Measurements from ENCODE around the gene SULT1C2.

SULT1C2 gene

DNA sequence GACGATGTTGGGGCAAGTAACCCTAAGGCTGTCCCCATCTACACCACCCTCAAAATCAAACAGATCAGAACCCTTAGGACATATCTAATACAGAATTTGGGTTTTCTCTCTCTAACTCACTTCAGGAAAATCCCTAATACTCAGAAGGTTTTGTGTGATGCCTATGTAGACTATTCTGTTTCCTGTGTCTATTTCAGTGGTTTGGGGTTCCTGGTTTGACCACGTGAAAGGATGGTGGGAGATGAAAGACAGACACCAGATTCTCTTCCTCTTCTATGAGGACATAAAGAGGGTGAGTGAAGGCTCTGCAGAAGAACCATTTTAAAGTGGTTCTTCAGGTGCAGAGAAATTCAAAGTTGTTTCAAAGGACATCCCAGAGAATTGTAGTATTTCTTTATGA is 16.3 kb downstream of the SULT1C2 start:
- ATAC-seq = no peak
- TF ChIP-seq, protein P1, sequence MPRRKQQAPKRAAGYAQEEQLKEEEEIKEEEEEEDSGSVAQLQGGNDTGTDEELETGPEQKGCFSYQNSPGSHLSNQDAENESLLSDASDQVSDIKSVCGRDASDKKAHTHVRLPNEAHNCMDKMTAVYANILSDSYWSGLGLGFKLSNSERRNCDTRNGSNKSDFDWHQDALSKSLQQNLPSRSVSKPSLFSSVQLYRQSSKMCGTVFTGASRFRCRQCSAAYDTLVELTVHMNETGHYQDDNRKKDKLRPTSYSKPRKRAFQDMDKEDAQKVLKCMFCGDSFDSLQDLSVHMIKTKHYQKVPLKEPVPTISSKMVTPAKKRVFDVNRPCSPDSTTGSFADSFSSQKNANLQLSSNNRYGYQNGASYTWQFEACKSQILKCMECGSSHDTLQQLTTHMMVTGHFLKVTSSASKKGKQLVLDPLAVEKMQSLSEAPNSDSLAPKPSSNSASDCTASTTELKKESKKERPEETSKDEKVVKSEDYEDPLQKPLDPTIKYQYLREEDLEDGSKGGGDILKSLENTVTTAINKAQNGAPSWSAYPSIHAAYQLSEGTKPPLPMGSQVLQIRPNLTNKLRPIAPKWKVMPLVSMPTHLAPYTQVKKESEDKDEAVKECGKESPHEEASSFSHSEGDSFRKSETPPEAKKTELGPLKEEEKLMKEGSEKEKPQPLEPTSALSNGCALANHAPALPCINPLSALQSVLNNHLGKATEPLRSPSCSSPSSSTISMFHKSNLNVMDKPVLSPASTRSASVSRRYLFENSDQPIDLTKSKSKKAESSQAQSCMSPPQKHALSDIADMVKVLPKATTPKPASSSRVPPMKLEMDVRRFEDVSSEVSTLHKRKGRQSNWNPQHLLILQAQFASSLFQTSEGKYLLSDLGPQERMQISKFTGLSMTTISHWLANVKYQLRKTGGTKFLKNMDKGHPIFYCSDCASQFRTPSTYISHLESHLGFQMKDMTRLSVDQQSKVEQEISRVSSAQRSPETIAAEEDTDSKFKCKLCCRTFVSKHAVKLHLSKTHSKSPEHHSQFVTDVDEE (CRISPR knock-in tag; IDR thresholded peaks at IDR 0.05) = no peak
- TF ChIP-seq PPARA (CRISPR knock-in tag; IDR thresholded peaks at IDR 0.05; ENCODE audit: borderline replicate concordance) = no peak

DNA sequence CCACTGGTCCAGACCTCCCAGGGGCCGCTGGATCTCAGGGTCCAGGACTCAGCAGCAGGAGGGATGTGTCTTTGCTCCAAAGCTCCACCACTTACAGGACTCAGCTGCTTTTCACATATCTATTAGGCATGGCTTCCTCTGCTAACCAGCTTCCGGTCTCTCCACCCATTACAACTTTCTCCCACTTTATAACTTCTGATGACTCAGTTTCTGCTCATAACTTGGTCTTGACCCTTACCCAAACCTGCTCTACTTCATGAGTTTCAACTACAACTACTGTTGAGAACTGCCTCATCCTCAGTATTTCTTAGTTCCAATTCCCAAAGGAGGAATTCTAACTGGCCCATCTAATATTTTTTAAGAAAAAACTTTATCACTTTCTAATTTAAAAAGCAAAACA is 17.2 kb downstream of the SULT1C2 start:
- TF ChIP-seq ZNF8 (CRISPR knock-in tag; IDR thresholded peaks at IDR 0.05) (no peak), ZC3H10 (CRISPR knock-in tag; IDR thresholded peaks at IDR 0.05) (no peak), ZNF565 (CRISPR knock-in tag; conservative IDR thresholded peaks at IDR 0.05; ENCODE audit: low read depth) (no peak), BACH2 (CRISPR knock-in tag; IDR thresholded peaks at IDR 0.05; ENCODE audit: borderline replicate concordance) (no peak), CSDC2 (CRISPR knock-in tag; IDR thresholded peaks at IDR 0.05) (no peak), OSR1 (CRISPR knock-in tag; IDR thresholded peaks at IDR 0.05) (no peak), ZNF70 (CRISPR knock-in tag; IDR thresholded peaks at IDR 0.05) (no peak), ESRRG (CRISPR knock-in tag; IDR thresholded peaks at IDR 0.05) (no peak), SNAI2 (CRISPR knock-in tag; IDR thresholded peaks at IDR 0.05) (no peak), RARB (CRISPR knock-in tag; IDR thresholded peaks at IDR 0.05) (no peak), PPARA (CRISPR knock-in tag; IDR thresholded peaks at IDR 0.05; ENCODE audit: borderline replicate concordance) (no peak)
- TF ChIP-seq, protein P2, sequence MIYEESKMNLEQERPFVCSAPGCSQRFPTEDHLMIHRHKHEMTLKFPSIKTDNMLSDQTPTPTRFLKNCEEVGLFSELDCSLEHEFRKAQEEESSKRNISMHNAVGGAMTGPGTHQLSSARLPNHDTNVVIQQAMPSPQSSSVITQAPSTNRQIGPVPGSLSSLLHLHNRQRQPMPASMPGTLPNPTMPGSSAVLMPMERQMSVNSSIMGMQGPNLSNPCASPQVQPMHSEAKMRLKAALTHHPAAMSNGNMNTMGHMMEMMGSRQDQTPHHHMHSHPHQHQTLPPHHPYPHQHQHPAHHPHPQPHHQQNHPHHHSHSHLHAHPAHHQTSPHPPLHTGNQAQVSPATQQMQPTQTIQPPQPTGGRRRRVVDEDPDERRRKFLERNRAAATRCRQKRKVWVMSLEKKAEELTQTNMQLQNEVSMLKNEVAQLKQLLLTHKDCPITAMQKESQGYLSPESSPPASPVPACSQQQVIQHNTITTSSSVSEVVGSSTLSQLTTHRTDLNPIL (CRISPR knock-in tag; IDR thresholded peaks at IDR 0.05; ENCODE audit: low read depth) = no peak
- no peak for ATAC-seq

DNA sequence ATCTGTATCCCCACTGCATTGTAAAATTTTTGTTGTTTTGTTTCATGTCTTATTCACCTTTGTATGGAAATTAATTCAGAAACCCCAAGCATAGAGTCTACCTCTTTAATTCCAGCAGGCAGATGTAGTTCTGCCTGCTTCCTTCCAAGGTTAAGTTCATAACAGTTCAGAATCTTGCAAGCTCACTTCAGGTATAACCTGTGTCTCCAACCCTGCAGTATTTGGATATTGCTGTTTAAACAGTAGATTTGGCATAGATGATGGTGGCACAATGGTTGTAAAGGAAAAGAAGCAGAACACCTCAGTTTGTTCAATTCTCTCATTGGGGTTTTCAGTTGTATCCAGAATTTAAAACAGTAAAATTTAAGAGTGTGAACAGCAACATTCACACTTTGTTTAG is 21.2 kb downstream of the SULT1C2 start:
- no peak for TF ChIP-seq GLIS3 (CRISPR knock-in tag; IDR thresholded peaks at IDR 0.05)
- TF ChIP-seq BACH2 (CRISPR knock-in tag; IDR thresholded peaks at IDR 0.05; ENCODE audit: borderline replicate concordance) = no peak
- no peak for TF ChIP-seq ZFP30 (CRISPR knock-in tag; IDR thresholded peaks at IDR 0.05)
- no peak for TF ChIP-seq ZNF70 (CRISPR knock-in tag; IDR thresholded peaks at IDR 0.05)
- no peak for TF ChIP-seq ZC3H10 (CRISPR knock-in tag; IDR thresholded peaks at IDR 0.05)
- no peak for TF ChIP-seq TOX (CRISPR knock-in tag; IDR thresholded peaks at IDR 0.05; ENCODE audit: borderline replicate concordance)
- TF ChIP-seq ISL1 (CRISPR knock-in tag; IDR thresholded peaks at IDR 0.05) = no peak
- TF ChIP-seq, protein P3, sequence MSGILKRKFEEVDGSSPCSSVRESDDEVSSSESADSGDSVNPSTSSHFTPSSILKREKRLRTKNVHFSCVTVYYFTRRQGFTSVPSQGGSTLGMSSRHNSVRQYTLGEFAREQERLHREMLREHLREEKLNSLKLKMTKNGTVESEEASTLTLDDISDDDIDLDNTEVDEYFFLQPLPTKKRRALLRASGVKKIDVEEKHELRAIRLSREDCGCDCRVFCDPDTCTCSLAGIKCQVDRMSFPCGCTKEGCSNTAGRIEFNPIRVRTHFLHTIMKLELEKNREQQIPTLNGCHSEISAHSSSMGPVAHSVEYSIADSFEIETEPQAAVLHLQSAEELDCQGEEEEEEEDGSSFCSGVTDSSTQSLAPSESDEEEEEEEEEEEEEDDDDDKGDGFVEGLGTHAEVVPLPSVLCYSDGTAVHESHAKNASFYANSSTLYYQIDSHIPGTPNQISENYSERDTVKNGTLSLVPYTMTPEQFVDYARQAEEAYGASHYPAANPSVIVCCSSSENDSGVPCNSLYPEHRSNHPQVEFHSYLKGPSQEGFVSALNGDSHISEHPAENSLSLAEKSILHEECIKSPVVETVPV (CRISPR knock-in tag; IDR thresholded peaks at IDR 0.05) = no peak
- TF ChIP-seq CSDC2 (CRISPR knock-in tag; IDR thresholded peaks at IDR 0.05) = no peak
- TF ChIP-seq, protein P4, sequence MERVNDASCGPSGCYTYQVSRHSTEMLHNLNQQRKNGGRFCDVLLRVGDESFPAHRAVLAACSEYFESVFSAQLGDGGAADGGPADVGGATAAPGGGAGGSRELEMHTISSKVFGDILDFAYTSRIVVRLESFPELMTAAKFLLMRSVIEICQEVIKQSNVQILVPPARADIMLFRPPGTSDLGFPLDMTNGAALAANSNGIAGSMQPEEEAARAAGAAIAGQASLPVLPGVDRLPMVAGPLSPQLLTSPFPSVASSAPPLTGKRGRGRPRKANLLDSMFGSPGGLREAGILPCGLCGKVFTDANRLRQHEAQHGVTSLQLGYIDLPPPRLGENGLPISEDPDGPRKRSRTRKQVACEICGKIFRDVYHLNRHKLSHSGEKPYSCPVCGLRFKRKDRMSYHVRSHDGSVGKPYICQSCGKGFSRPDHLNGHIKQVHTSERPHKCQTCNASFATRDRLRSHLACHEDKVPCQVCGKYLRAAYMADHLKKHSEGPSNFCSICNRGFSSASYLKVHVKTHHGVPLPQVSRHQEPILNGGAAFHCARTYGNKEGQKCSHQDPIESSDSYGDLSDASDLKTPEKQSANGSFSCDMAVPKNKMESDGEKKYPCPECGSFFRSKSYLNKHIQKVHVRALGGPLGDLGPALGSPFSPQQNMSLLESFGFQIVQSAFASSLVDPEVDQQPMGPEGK (CRISPR knock-in tag; IDR thresholded peaks at IDR 0.05; ENCODE audit: borderline replicate concordance) = no peak
- TF ChIP-seq SNAI2 (CRISPR knock-in tag; IDR thresholded peaks at IDR 0.05) = no peak
- no peak for TF ChIP-seq PPARA (CRISPR knock-in tag; IDR thresholded peaks at IDR 0.05; ENCODE audit: borderline replicate concordance)
- no peak for TF ChIP-seq ESRRG (CRISPR knock-in tag; IDR thresholded peaks at IDR 0.05)
- TF ChIP-seq ARNTL (CRISPR knock-in tag; IDR thresholded peaks at IDR 0.05; ENCODE audit: borderline replicate concordance, low read depth) = no peak
- TF ChIP-seq, protein P5, sequence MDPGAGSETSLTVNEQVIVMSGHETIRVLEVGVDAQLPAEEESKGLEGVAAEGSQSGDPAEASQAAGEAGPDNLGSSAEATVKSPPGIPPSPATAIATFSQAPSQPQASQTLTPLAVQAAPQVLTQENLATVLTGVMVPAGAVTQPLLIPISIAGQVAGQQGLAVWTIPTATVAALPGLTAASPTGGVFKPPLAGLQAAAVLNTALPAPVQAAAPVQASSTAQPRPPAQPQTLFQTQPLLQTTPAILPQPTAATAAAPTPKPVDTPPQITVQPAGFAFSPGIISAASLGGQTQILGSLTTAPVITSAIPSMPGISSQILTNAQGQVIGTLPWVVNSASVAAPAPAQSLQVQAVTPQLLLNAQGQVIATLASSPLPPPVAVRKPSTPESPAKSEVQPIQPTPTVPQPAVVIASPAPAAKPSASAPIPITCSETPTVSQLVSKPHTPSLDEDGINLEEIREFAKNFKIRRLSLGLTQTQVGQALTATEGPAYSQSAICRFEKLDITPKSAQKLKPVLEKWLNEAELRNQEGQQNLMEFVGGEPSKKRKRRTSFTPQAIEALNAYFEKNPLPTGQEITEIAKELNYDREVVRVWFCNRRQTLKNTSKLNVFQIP (CRISPR knock-in tag; IDR thresholded peaks at IDR 0.05; ENCODE audit: borderline replicate concordance, low read depth) = no peak
- TF ChIP-seq, protein P1 (CRISPR knock-in tag; IDR thresholded peaks at IDR 0.05) = no peak
- TF ChIP-seq RARB (CRISPR knock-in tag; IDR thresholded peaks at IDR 0.05) = no peak
- no peak for TF ChIP-seq OSR1 (CRISPR knock-in tag; IDR thresholded peaks at IDR 0.05)
- TF ChIP-seq, protein P2 (CRISPR knock-in tag; IDR thresholded peaks at IDR 0.05; ENCODE audit: low read depth) = no peak
- ATAC-seq = no peak
